GM18526 (cell line): ENCODE data around the gene FRZB.

ENCODE experiments used
- POLR2A ChIP-seq: IDR thresholded peaks from 3 replicates; pipeline ENCODE4 v1.6.1; 2011; ENCODE audit not compliant: insufficient read length; ENCODE audit errors: extremely low read depth

FRZB gene

GRCh38 chr2:182862091-182862490, 4.3 kb downstream of the FRZB start:
- no peak for TF ChIP-seq POLR2A

- TF ChIP-seq POLR2A = no peak
These were observed 5.6 kb downstream of the FRZB start for GRCh38 chr2:182860858-182861257.

- no peak for TF ChIP-seq POLR2A
These were observed 7.8 kb downstream of the FRZB start for GRCh38 chr2:182858671-182859070.

- TF ChIP-seq POLR2A = no peak
These were observed 11.1 kb downstream of the FRZB start for GRCh38 chr2:182855376-182855775.

- no peak for TF ChIP-seq POLR2A
These were observed 11.9 kb downstream of the FRZB start for GRCh38 chr2:182854375-182855105.

GRCh38 chr2:182852801-182853200, 13.6 kb downstream of the FRZB start:
- no peak for TF ChIP-seq POLR2A

- TF ChIP-seq POLR2A = no peak
These were observed 14.3 kb downstream of the FRZB start for GRCh38 chr2:182852090-182852489.

- no peak for TF ChIP-seq POLR2A
These were observed 20.5 kb downstream of the FRZB start for GRCh38 chr2:182845794-182846417.

GRCh38 chr2:182836451-182836850, 30.0 kb downstream of the FRZB start:
- TF ChIP-seq POLR2A = no peak

GRCh38 chr2:182834293-182834692, 32.1 kb downstream of the FRZB start:
- TF ChIP-seq POLR2A = no peak

GRCh38 chr2:182833084-182833854, 33.2 kb downstream of the FRZB start:
- no peak for TF ChIP-seq POLR2A

GRCh38 chr2:182831921-182832320, 34.5 kb downstream of the FRZB start:
- TF ChIP-seq POLR2A = no peak

- no peak for TF ChIP-seq POLR2A
These were observed 35.3 kb downstream of the FRZB start for GRCh38 chr2:182831101-182831500.

GRCh38 chr2:182827182-182827879, 39.1 kb downstream of the FRZB start:
- no peak for TF ChIP-seq POLR2A

- no peak for TF ChIP-seq POLR2A
These were observed 39.9 kb downstream of the FRZB start for GRCh38 chr2:182826496-182826895.

GRCh38 chr2:182826064-182826463, 40.4 kb downstream of the FRZB start:
- TF ChIP-seq POLR2A = no peak

- no peak for TF ChIP-seq POLR2A
These were observed 41.7 kb downstream of the FRZB start for GRCh38 chr2:182824767-182825158.
